ENCODE results near the gene KCP.

DNA sequence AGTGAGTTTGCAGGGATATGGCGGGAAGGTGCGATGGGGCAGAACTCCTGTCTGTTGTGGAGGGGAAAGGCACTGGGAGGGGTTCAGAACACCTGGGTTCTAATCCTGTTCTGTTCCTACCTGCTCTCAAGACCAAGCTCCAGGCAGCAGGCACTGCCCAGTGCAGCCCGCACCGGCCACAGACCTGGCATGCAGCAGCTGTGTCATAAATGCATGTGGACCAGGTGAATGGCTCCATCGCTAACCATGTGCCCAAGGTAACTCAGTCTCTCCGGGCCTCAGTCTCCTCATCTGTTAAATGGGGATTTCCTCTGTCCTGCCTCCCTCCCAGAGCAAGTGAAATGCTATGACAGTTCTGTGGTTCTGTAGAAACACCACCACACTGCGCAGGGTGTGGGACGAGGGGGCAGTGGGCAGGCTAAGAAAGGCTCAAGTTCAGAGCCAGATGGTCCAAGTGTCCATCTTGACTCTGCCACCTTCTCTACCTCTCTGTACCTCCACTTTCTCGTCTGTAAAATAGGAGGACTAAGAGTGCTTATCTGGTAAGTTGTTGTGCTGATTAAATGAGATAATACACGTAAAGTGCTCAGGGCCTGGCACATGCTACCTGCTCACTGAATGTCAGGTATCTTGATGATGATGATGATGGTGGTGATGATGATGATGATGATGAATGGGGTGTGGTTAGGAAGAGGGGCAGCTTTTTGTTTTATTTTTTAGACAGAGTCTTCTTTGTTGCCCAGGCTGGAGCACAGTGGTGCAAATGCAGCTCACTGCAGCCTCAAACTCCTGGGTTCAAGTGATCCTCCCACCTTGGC is 24.9 kb downstream of the KCP start:
- TF ChIP-seq, protein P1, sequence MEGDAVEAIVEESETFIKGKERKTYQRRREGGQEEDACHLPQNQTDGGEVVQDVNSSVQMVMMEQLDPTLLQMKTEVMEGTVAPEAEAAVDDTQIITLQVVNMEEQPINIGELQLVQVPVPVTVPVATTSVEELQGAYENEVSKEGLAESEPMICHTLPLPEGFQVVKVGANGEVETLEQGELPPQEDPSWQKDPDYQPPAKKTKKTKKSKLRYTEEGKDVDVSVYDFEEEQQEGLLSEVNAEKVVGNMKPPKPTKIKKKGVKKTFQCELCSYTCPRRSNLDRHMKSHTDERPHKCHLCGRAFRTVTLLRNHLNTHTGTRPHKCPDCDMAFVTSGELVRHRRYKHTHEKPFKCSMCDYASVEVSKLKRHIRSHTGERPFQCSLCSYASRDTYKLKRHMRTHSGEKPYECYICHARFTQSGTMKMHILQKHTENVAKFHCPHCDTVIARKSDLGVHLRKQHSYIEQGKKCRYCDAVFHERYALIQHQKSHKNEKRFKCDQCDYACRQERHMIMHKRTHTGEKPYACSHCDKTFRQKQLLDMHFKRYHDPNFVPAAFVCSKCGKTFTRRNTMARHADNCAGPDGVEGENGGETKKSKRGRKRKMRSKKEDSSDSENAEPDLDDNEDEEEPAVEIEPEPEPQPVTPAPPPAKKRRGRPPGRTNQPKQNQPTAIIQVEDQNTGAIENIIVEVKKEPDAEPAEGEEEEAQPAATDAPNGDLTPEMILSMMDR (IDR thresholded peaks at IDR 0.05; ENCODE audit: low read depth, low read length): no peak
- TF ChIP-seq EZH2phosphoT487 (IDR thresholded peaks at IDR 0.05; ENCODE audit: low read depth): no peak

Measured in OCI-LY3 (cell line).